ENCODE data around the gene HERC5. TPM values are rescaled to one million over a fixed set of nuclear protein-coding genes. Genes with fewer than 3 reads are reported as not detected.

The HERC5 gene
- total RNA-seq, 2 donors from 2014 or later, result 9.6 to 10.1 TPM

DNA sequence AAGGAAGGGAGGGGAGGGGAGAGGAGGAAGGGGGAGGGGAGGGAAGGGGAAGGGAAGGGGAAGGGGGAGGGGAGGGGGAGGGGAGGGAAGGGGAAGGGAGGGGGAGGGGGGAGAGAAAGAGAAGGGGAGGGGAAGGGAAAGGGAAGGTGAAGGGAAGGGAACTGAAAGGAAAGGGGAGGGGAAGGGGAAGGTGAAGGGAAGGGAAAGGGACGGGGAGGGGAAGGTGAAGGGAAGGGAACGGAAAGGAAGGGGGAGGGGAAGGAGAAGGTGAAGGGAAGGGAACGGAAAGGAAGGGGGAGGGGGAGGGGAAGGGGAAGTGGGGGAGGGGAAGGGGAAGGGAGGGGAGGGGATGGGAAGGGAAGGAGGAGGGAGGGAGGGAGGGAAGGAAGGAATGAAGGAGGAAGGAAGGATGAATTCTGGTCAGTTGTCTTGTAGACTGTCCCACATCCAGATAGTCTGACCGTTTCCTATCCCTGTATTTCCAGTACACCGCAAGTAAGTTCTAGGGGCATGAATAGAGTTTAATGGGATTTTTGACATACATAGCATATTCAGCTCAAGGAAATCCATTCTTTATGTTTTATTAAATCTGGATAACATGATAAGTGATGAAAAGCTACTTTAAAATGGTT lies 20.4 kb downstream of the HERC5 start:
- Mint-ChIP-seq H3K4me3 (no peak overlapping the region), H3K4me1 (no peaks in the 10 kb centered on the region), H3K27me3 (ENCODE audit: insufficient read depth) (no peaks in the 10 kb centered on the region), H3K9me3 (no peaks in the 10 kb centered on the region), H3K27ac (no peak overlapping the region), H3K36me3 (ENCODE audit: low read depth) (peaks cover 7% of the 10 kb centered on the region)
- H3K27ac ChIP-seq (ENCODE audit: low read depth, low read length), result no peak overlapping the region
- H3K9ac ChIP-seq (ENCODE audit: extremely low read depth, low read length, poor library complexity, severe bottlenecking), result no peak overlapping the region
- no peaks in the 10 kb centered on the region for H3K36me3 ChIP-seq (ENCODE audit: control insufficient read depth, insufficient read depth, low read length)
- no peaks in the 10 kb centered on the region for H3K4me1 ChIP-seq (ENCODE audit: control insufficient read depth, insufficient read depth, low read length)
- DNase-seq, result no peak
- H3K9me3 ChIP-seq (ENCODE audit: control insufficient read depth, low read length), result no peaks in the 10 kb centered on the region
- no peak for TF ChIP-seq CTCF (conservative IDR thresholded peaks at IDR 0.05)
- H3K27me3 ChIP-seq (ENCODE audit: control insufficient read depth, insufficient read depth, low read length, poor library complexity, severe bottlenecking), result no peaks in the 10 kb centered on the region
- no peak overlapping the region for H3K4me3 ChIP-seq (ENCODE audit: low read length)
- 95% methylated on average over 2 of the region's 5 CpGs; no CpG with 5 or more reads in 1 of the 2 experiments for WGBS, 2 experiments (ENCODE audit: insufficient coverage in 1 of 2, insufficient read length in 1 of 2)

DNA sequence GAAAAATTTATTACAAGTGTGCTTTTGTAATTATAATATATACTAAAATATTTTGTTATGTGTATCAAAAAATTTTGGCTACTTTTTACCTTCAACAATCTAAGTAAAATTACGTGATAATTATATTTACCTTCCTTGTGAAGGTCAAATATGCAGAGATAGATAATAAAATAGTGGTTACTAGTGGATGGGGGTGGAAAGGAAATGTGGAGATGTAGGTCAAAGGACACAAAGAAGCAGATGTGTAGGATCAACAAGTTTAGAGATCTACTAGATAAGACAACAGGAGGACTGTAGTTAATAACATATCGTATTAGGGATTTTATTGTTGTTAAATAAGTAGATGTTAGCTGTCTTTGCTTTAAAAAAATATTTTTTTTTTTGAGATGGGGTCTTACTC lies 21.3 kb downstream of the HERC5 start:
- Mint-ChIP-seq H3K4me3 (no peak overlapping the region), H3K27me3 (ENCODE audit: insufficient read depth) (no peaks in the 10 kb centered on the region), H3K4me1 (no peaks in the 10 kb centered on the region), H3K9me3 (no peaks in the 10 kb centered on the region), H3K36me3 (ENCODE audit: low read depth) (peaks cover 7% of the 10 kb centered on the region), H3K27ac (no peak overlapping the region)
- Histone ChIP-seq H3K9me3 (ENCODE audit: control insufficient read depth, low read length) (no peaks in the 10 kb centered on the region), H3K27ac (ENCODE audit: low read depth, low read length) (no peak overlapping the region), H3K4me3 (ENCODE audit: low read length) (no peak overlapping the region), H3K27me3 (ENCODE audit: control insufficient read depth, insufficient read depth, low read length, poor library complexity, severe bottlenecking) (no peaks in the 10 kb centered on the region), H3K36me3 (ENCODE audit: control insufficient read depth, insufficient read depth, low read length) (no peaks in the 10 kb centered on the region), H3K9ac (ENCODE audit: extremely low read depth, low read length, poor library complexity, severe bottlenecking) (no peak overlapping the region), H3K4me1 (ENCODE audit: control insufficient read depth, insufficient read depth, low read length) (no peaks in the 10 kb centered on the region)
- WGBS, 2 experiments (ENCODE audit: insufficient coverage in 1 of 2, insufficient read length in 1 of 2), result 83 to 91% methylated on average over 1 to 2 of the region's 2 CpGs
- TF ChIP-seq CTCF (conservative IDR thresholded peaks at IDR 0.05), result no peak
- no peak for DNase-seq

DNA sequence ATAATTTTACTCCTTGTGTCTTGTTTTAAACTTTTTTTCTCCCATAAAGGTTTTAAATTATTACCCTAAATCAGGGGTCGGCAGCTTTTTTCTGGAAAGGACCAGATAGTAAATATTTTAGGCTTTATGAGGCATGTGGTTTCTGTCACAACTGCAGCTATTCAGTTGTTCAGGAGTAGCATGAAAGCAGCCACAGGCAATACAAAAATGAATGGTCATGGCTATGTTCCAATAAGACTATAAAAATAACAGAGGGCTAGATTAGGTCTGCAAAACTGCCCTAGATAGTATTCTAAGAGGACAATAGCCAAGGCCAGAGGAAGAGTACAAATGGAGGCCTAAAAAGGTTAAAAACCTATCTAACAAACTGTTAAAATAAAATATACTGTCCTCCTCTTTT lies 24.6 kb downstream of the HERC5 start:
- H3K4me3 Mint-ChIP-seq, result no peak overlapping the region
- no peaks in the 10 kb centered on the region for H3K36me3 ChIP-seq (ENCODE audit: control insufficient read depth, insufficient read depth, low read length)
- H3K4me1 Mint-ChIP-seq, result no peaks in the 10 kb centered on the region
- no peak for TF ChIP-seq CTCF (conservative IDR thresholded peaks at IDR 0.05)
- no peak overlapping the region for H3K27ac Mint-ChIP-seq
- no peaks in the 10 kb centered on the region for H3K9me3 ChIP-seq (ENCODE audit: control insufficient read depth, low read length)
- no peaks in the 10 kb centered on the region for H3K27me3 ChIP-seq (ENCODE audit: control insufficient read depth, insufficient read depth, low read length, poor library complexity, severe bottlenecking)
- no peak overlapping the region for H3K27ac ChIP-seq (ENCODE audit: low read depth, low read length)
- no peaks in the 10 kb centered on the region for H3K4me1 ChIP-seq (ENCODE audit: control insufficient read depth, insufficient read depth, low read length)
- H3K4me3 ChIP-seq (ENCODE audit: low read length), result no peak overlapping the region
- no peak for DNase-seq
- no peaks in the 10 kb centered on the region for H3K9me3 Mint-ChIP-seq
- H3K36me3 Mint-ChIP-seq (ENCODE audit: low read depth), result peaks cover 4% of the 10 kb centered on the region
- WGBS, 2 experiments (ENCODE audit: insufficient coverage in 1 of 2, insufficient read length in 1 of 2), result 79% methylated on average over 1 of the region's 1 CpG; no CpG with 5 or more reads in 1 of the 2 experiments
- no peak overlapping the region for H3K9ac ChIP-seq (ENCODE audit: extremely low read depth, low read length, poor library complexity, severe bottlenecking)
- no peaks in the 10 kb centered on the region for H3K27me3 Mint-ChIP-seq (ENCODE audit: insufficient read depth)

Measured in endodermal cell (in vitro differentiated cells).